ENCODE data around the gene KDM1A.
"Not testable (repeated sequence)": the region's sequence is repeated elsewhere in the genome, so short reads cannot be mapped to it uniquely, and the experiment has no call there.

Gene KDM1A

DNA sequence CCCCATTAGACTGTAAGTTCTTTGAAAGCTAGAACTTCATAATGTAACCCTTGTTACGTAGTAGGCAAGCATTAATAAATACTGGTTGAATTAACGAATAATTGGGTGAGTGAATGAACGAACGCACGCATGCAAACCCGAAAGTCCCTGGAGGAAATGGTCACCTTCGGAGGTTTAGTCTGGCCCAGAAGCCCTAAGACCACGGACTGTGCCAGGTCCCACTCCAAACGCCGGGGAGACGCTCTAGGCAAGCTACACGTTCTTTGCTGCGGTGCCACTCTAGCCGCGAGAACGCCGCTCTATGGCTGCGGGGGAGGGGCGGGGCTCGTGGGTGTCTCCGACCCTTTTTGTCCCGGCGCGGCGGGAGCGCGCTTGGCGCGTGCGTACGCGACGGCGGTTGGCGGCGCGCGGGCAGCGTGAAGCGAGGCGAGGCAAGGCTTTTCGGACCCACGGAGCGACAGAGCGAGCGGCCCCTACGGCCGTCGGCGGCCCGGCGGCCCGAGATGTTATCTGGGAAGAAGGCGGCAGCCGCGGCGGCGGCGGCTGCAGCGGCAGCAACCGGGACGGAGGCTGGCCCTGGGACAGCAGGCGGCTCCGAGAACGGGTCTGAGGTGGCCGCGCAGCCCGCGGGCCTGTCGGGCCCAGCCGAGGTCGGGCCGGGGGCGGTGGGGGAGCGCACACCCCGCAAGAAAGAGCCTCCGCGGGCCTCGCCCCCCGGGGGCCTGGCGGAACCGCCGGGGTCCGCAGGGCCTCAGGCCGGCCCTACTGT is at the start of gene KDM1A:
KDM1A (plus strand) TSS at position 375 of the 769 bp plus-strand sequence; CDS start at position 504, 129 bp downstream.
- DNase-seq (ENCODE audit: low read depth in 3 of 3) = peak; percentile 89 to 92 (median 91)

DNA sequence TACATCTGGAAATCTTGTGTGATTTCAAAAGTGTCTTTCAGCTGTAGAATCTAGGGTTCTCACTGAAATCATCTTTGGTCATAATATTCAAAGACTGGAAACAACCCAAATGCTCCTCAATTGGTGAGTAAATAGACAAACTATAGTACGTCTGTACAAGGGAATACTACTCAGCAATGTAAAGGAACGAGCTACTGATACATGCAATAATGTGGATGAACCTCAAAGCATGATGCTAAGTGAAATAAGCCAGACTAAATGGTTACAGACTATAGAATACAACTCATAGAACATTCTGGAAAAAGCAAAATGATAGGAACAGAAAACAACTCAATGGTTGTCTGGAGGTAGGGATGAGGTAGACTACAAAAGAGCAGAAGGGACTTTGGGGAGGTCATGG is 49.2 kb upstream of the KDM1A start:
- DNase-seq (ENCODE audit: low read depth in 3 of 3) = no peak

DNA sequence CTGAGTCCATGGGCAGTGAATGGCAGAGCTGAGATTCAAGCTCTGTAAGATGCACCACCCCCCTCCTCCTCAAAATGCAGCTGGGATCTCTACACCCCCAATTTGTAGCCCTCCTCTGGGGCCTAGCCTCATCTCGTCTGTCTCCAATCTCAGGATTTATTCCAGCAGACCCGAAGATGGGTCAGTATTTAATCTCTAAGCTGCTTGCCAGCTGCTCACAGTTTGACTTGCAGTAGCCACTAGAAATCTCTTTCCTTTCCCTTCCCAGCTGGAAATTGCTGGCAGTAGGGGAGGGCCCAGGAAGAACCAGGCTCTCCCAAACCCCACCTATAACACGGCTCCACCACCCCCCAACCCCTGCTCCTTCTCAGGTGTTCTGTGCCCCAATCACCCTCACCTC is 48.1 kb upstream of the KDM1A start:
- DNase-seq (ENCODE audit: low read depth in 3 of 3) = no peak

DNA sequence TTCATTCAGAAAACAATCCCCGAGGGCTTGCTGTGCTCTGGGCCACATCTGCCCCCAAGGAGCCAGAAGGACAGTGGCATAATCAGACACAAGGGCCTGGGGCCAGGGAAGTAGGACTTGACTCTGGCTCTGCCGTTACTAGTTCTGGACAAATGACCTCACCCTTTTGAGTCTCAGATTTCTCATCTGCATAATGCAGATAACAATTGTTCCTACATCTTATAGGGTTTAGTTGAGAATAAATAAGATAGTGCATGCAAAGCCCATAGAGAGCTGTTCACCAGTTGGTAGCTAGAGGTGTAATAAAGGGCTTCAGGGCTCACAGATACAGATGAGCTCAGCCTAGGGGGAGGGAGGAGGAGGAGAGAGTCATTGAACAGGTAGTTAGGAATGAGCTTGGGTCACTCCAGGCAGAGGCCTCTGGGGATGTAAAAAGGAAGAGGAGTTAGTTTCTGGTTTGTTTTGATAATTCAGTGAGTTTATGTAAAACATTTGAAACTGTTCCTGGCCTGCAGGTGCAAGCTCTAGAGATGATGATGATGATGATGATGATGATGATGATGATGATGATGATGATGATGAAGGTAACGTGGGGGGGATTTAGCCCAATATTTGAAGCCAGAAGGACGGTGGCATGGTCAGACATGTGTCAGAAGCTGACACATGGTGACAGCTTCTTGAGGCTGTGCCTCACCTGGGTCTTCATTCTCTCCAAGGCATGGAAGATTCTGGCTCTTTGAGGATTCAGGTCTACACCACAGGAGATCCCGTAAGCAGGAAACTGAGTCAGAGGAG is 47.5 kb upstream of the KDM1A start:
- no peak for DNase-seq (ENCODE audit: low read depth in 3 of 3)

DNA sequence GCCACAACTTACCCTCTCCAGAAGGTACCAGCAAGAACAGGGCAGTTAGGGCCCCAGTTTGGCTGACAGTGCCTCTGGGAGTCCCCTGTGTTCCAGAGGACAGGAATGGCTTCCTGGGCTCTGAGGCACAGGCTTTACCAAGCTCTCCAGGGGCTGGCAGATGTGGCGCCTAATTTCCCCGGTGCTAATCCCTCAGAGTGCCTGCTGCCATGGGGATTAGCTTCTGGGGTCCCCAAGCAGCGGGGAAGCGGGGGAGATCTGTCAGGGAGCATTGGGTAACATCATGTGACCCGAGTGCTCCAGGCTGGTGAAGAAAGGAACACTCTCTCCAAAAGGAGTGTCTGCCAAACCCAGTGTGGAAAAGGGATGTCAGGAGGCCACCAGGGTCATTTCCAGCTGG is 46.5 kb upstream of the KDM1A start, which contains the start of gene LACTBL1:
LACTBL1 (minus strand) TSS at position 107 of the 400 bp plus-strand sequence. CDS start 550 bp downstream, outside the sequence.
- DNase-seq (ENCODE audit: low read depth in 3 of 3) = no peak

DNA sequence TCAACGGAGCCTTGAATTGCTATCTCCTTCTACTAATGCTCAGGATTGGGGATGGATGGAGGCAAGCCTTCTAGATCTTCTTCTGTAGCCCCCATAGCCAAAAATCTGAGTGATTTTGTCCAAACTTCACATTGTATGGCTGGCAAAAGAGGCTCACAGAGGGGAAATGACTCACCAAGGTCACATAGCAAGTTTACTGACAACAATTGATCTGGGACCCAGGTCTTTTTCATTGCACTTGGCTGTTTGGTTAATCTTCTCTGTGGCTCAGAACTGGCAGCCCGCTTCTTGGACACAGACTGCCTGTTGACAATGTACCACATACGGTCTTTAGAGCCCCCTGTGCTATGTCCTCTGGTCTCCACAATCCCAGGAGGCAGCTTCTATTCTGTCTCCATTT is 43.6 kb upstream of the KDM1A start:
- no peak for DNase-seq (ENCODE audit: low read depth in 3 of 3)

DNA sequence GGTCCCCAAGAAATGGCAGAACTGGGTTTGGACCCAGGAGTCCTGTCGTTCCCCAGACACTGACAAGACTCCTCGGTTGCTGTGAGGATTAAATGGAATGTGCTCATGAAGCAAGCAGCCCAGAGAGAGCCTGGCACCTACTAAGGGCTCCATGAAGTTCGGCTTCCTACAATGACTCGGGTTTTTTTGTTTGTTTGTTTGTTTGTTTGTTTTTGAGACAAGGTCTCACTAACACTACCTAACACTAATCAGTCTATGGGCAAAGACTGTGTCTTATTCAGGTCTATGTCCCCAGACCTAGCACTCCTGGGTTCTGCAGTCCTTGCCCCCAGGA is 43.2 kb upstream of the KDM1A start:
- DNase-seq (ENCODE audit: low read depth in 3 of 3) = no peak

DNA sequence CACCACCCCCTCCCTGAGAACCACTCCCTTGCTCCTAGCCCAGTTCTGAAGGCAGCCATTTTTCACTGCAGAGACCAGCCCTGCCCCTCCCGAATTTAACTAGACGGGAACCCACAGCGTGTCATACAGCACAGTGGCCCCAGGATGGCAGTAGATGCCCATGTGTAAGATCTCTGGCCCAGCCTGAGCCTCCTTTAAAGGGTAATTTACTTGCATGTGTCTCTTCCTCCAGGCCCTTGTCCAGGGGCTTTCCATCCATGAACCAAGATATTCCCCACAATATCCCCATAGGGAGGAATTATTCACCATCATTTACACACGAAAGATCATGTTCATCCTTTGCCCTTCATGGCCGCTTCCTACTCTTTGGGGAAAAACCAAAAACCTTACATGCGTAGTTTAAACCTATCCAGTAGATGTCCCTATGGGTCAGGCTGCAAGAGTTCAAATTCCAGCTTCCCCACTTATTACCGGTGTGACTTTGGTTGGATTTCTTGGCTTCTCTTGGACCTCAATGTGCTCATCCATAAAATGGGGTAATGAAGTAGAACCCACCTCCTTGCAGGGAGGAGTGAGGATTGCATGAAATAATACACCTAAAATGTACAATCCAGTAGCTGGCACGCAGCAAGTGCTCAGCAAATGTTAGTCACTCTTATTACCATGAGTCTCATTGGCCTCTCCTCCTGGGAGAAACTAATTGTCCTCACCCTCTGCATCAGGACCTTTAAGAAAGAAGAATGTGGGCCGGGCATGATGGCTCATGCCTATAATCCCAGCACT is 42.6 kb upstream of the KDM1A start:
- DNase-seq (ENCODE audit: low read depth in 3 of 3) = peak in 2 of 3 experiments; percentile 3 to 8

DNA sequence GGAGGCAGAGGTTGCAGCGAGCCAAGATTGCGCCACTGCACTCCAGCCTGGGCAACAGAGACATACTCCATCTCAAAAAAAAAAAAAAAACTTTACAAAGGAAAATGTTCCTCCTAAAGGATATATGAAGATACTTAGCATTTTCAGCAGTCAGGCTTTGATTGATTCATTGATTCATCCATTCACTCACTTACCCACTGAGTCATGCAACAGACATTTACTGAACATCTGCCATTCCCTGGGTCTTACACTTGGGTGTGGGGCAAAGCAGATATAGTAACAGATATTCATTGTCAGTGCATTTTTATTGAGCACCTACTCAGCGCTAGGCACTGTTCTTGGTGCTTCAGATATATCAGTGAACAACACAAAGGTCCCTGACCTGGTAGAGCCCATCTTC is 41.0 kb upstream of the KDM1A start:
- no peak for DNase-seq (ENCODE audit: low read depth in 3 of 3)

DNA sequence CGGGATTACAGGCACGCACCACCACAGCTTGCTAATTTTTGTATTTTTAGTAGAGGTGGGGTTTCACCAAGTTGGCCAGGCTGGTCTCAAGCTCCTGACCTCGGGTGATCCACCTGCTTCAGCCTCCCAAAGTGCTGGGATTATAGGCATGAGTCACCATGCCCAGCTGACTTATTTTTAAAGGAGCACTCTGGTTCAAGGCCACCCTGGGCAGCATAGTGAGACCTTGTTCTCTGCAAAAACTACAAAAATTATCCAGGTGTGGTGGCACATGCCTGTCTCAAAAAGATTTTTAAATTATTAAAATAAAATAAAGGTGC is 38.8 kb upstream of the KDM1A start:
- DNase-seq (ENCODE audit: low read depth in 3 of 3) = not testable (repeated sequence)

DNA sequence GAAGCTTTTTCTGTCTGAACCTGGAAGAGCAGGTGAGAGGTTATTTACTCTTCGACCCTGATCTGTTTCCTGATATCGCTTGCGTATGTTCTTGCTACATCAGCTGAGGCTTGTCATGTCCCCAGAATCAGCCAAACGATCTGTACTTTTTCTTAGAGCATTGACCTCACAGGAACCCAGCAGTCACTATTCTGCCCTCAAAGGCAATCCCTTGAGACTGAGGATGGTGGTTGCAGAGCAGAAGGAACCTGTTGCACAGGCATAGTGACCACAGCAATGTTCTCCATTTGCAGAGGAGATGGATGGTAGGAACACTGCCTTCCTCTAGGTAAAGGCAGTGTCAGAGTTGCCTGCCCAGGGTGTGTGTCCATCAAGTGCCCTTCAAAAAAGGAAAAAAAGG is 35.3 kb upstream of the KDM1A start:
- no peak for DNase-seq (ENCODE audit: low read depth in 3 of 3)

DNA sequence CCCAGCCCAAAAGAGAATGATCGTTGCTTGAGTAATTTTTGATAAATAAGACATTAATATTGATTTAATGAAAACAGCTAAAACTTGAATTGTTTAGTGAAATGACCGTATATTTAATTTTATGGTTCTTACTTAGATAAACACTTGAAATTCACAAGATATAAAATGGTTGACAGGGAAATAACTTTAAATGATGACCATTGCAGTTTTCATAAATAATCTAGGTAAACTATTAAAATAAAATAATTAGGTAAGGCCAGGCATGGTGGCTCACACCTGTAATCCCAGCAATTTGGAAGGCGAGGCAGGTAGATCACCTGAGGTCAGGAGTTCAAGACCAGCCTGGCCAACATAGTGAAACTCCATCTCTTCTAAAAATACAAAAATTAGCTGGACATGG is 26.9 kb upstream of the KDM1A start:
- DNase-seq (ENCODE audit: low read depth in 3 of 3) = not testable (repeated sequence)

DNA sequence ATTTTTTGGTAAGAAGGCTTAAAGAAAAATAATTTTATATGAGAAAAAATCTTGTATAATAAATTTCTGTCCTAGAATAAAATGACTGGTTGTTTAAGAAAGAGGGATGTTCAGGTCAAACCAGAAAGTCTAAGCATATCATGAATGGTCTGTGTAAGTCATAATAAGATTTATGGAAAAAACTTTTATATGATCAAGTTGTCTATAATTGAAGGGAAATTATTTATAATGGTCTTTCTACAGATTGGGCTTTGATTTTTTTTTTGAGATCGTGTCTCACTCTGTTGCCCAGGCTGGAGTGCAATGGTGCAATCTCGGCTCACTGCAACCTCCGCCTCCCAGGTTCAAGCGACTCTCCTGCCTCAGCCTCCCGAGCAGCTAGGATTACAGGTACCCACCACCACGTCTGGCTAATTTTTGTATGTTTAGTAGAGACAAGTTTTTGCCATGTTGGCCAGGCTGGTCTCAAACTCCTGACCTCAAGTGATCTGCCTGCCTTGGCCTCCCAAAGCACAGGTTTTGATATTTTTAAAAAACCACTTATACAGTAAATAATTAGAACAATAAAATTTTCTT is 26.0 kb upstream of the KDM1A start:
- DNase-seq (ENCODE audit: low read depth in 3 of 3) = not testable (repeated sequence)

DNA sequence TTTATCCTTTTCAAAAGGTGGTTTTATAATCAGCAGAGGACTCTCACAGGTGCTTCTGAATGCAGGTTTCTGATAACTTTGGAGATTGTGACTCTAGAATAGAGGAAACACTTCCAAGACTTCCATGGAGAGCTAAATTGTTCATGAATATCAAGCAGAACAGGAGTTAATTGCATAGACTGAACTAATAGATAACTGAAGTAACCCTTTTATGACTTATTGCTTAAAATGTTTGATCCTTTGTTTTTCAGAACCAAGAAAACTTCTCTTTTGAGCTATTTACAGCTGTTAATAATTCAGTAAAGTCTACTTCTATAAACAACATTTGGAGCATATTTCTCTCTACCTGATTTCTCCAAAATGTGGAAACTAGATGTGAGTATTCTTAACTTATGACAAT is 23.5 kb upstream of the KDM1A start:
- no peak for DNase-seq (ENCODE audit: low read depth in 3 of 3)

DNA sequence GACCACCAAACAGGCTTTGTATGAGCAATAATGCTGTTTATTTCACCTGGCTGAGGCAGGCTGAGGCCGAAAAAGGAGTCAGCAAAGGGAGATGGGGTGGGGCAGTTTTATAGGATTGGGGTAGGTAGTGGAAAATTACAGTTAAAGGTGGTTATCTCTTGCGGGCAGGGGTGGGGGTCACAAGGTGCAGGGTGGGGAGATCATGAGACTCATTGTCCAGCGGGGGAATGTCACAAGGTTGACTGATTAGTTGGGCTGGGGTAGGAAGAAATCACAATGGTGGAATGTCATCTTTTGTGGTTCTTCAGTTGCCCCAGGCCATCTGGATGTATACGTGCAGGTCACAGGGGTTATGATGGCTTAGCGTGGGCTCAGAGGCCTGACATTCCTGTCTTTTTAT is 21.7 kb upstream of the KDM1A start:
- not testable (repeated sequence) for DNase-seq (ENCODE audit: low read depth in 3 of 3)

DNA sequence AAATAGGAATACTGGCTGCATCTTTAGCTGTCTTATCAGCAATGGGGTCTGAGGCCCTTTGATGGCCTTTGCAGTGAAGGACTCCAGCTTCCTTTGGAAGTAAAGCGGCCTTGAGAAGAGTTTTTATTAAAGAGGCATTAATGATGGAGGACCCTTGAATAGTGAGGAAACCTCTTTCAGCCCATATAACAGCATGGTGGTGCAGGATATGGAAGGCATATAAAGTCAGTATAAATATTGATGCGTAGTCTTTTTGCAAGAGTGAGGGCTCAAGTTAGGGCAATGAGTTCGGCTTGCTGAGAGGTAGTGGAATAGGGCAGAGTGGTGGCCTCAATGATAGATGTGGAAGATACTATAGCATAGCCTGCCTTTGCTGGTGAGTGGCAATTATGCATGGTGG is 19.1 kb upstream of the KDM1A start:
- not testable (repeated sequence) for DNase-seq (ENCODE audit: low read depth in 3 of 3)

DNA sequence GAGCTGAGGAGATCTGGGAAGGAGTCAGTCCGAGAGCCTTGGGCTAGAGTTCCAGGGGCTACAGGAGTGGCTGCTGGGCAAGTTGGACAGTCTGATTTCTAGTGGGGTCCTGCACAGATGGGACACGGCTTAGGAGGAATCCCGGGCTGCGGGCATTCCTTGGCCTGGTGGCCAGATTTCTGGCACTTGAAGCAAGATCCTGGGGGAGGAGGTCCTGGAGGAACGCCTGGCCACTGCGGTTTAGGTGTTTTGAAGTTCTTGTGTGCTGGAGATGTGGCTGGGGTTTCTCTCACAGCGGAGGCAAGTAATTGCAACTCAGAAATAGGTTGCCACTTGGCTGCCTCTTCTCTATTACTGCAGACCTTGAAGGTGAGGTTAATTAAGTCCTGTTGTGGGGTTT is 17.1 kb upstream of the KDM1A start:
- not testable (repeated sequence) for DNase-seq (ENCODE audit: low read depth in 3 of 3)

DNA sequence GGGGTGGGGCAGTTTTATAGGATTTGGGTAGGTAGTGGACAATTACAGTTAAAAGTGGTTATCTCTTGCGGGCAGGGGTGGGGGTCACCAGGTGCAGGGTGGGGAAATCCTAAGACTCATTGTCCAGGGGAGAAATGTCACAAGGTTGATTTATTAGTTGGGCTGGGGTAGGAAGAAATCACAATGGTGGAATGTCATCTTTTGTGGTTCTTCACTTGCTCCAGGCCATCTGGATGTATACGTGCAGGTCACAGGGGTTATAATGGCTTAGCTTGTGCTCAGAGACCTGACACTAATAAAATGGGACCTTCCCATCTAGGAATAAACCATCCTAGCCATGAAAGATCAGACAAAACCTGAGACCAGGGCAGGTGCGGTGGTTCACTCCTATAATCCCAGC is 15.2 kb upstream of the KDM1A start:
- DNase-seq (ENCODE audit: low read depth in 3 of 3) = no peak

DNA sequence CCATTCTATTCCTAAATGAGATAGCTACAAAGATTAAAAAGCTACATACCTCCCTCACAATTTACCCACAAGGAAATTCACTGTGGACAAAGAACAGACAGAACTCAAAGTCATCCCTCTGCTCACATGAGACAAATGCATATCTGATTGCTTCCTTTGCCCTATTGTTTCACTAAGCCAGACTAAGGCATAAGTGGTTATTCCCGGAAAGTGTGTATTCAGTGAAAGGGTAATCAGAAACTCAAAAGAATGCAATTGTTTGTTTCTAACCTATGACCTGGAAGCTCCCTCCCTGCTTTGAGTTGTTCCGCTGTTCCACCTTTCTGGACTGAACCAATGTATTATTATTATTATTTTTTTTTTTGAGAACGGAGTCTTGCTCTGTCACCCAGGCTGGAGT is 14.5 kb upstream of the KDM1A start:
- DNase-seq (ENCODE audit: low read depth in 3 of 3) = not testable (repeated sequence)

DNA sequence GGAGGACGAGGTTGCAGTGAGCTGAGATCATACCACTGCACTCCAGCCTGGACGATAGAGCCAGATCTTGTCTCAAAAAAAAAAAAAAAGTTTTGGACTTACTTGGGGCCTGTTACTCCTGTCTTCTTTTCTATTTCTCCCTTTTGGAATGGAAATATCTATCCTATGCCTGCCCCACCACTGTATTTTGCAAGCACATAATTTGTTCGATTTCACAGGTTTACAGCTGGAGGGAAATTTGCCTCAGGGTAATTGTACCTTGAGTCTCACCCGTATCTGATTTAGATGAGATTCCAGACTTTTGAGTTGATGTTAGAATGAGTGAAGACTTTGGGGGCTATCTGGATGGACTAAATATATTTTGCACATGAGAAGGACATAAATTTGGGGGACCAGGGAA is 12.2 kb upstream of the KDM1A start:
- no peak for DNase-seq (ENCODE audit: low read depth in 3 of 3)

DNA sequence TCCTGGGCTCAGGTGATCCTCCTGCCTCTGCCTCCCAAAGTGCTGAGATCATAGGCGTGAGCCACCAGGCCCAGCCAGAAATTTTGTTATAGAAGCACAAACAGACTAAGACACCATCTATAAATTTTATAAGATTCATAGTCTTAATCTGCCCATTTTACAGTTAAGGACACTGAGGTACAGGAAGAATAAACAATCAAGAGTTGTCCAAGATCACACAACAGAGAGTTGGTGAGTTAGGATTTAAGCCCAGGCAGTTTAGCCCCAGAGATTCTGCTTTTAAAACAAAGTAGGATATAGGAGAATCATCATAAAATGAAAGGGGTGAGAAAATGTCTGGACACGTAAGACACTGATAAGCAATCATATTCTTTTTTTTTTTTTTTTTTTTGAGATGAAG is 10.4 kb upstream of the KDM1A start:
- no peak for DNase-seq (ENCODE audit: low read depth in 3 of 3)

DNA sequence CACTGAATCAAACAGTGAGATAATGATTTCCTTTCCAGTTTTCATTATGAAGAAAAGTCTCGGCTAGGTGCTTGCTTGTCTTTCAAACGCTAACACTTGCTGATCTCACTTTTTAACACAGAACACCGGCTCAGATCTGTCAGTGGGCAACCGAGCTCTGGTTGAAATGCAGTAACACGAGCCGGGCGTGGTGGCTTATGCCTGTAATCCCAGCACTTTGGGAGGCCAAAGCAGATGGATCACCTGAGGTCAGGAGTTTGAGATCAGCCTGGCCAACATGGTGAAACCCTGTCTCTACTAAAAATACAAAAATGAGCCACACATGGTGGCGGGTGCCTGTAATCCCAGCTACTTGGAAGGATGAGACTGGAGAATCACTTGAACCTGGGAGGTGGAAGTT is 9.2 kb upstream of the KDM1A start:
- not testable (repeated sequence) for DNase-seq (ENCODE audit: low read depth in 3 of 3)

Data from stimulated activated CD4-positive, alpha-beta T cell treated with anti-CD3 and anti-CD28 coated beads, TNF-alpha, amount 100 ng/mL, for 4 hours (primary cell).